Neutrophil (primary cell): ENCODE data around the gene MDM2.

Experiments used
- H3K27ac ChIP-seq: fragments of 200-600 bp; sonication (generic); 2 replicates; pipeline ENCODE4 v1.5.1; 2016; ENCODE audit warnings: mild to moderate bottlenecking, moderate library complexity
- H3K27me3 ChIP-seq: fragments of 200-600 bp; sonication (generic); 2 replicates; pipeline ENCODE4 v1.6.0; 2016; ENCODE audit warnings: mild to moderate bottlenecking
- H3K36me3 ChIP-seq: fragments of 200-600 bp; sonication (generic); 2 replicates; pipeline ENCODE4 v1.5.1; 2017
- H3K4me1 ChIP-seq, 2 experiments: fragments of 200-600 bp in 1 of 2; sonication (generic) in 1 of 2; 1 replicate in 1 of 2; 2 replicates in 1 of 2; pipeline versions ENCODE4 v1.5.1 to v1.6.1; 2013 to 2016; ENCODE audit warnings: low read depth in 1 of 2, low read length in 1 of 2, mild to moderate bottlenecking in 1 of 2, moderate library complexity in 1 of 2; ENCODE audit not compliant: control insufficient read depth in 1 of 2, insufficient read depth in 1 of 2
- H3K4me3 ChIP-seq, 2 experiments: fragments of 200-600 bp in 1 of 2; sonication (generic) in 1 of 2; 1 replicate in 1 of 2; 2 replicates in 1 of 2; pipeline ENCODE4 v1.5.1; 2013 to 2016; ENCODE audit warnings: low read depth in 1 of 2, low read length in 1 of 2, mild to moderate bottlenecking in 1 of 2, moderate library complexity in 1 of 2
- H3K9me3 ChIP-seq: fragments of 200-600 bp; sonication (generic); 2 replicates; pipeline ENCODE4 v1.5.1; 2016
- CTCF ChIP-seq: fragments of 200-600 bp; sonication (generic); IDR thresholded peaks from 2 replicates; pipeline ENCODE4 v1.5.1; 2016; ENCODE audit warnings: antibody characterized with exemption

Gene MDM2

DNA sequence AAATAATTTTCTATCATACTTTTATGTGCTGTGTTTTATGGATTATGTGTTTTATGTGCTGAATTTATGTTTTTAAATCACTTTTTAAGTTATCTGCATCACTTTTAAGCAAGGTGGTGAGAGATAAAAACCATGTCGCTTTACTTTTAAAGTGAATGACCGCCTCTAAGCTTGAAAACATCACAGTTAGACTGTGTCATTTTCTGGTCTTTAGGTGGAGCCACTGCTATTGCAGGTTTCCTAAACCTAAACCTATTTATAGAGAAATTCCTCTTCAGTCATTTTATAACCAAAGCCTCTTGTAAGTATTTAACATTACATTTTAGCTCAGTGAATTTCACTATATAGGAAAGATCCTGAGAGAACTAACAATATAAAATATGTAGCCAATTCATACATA is 21.0 kb upstream of the MDM2 start:
- H3K27me3 ChIP-seq, result no peaks in the 10 kb centered on the region
- H3K36me3 ChIP-seq, result no peaks in the 10 kb centered on the region
- H3K9me3 ChIP-seq, result no peaks in the 10 kb centered on the region
- H3K4me1 ChIP-seq, result peaks cover 50 to 56% of the 10 kb centered on the region in 2 experiments
- H3K27ac ChIP-seq, result peak overlapping the region; percentile 94
- no peak for TF ChIP-seq CTCF
- H3K4me3 ChIP-seq, result peak overlapping the region; percentile 8 to 52

DNA sequence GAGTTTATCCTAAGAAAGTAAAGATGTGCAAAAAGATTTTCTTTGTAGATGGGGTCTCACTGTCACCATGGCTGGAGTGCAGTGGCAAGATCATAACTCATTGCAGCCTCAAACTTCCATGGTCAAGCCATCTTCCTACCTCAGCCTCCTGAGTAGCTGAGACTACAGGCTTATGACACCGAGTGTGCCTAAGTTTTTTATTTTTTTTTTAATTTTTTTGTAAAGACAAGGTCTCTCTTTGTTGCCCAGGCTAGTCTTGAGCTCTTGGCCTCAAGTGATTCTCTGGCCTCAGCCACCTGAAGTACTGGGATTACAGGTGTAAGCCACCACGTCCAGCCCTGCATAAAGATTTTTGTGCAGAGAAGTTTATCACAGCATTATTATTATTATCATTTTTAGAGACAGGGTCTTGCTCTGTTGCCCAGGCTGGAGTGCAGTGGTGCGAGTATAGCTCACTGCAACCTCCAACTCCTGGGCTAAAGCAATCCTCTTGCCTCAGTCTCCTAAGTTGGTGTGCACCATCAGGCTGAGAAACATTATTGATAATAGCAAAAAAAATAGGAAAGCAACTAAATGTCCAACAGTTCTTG is 19.3 kb upstream of the MDM2 start:
- Histone ChIP-seq H3K27ac (peak overlapping the region; percentile 94), H3K9me3 (no peaks in the 10 kb centered on the region), H3K4me3 (no peak overlapping the region), H3K4me1 (peaks cover 47 to 52% of the 10 kb centered on the region in 2 experiments), H3K36me3 (no peaks in the 10 kb centered on the region), H3K27me3 (no peaks in the 10 kb centered on the region)
- no peak for TF ChIP-seq CTCF

DNA sequence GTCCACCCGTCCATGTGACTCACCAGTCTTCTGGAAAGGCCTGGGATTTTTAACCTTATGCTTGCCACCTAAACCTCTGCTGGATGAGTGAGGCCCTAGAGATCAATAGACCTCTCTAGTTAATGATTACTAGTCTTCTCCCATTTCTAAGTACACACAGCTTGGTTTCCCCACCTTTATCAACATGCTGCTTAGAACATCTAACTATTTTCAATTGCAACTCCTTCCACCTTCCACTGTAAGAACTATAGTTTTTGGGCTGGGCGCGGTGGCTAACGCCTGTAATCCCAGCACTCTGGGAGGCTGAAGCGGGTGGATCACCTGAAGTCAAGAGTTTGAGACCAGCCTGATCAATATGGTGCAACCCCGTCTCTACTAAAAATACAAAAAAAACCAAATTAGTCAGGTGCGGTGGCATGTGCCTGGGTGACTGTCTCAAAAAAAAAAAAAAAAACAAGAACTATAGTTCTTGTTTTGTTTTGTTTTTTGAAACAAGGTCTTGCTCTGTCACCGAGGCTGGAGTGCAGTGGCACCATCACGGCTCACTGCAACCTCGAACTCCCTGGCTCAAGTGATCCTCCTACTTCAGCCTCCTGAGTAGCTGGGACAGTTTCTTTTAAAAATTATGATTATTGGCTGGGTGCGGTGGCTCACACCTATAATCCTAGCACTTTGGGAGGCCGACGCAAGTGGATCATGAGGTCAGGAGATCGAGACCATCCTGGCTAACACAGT is 18.7 kb upstream of the MDM2 start:
- Histone ChIP-seq H3K36me3 (no peaks in the 10 kb centered on the region), H3K4me3 (no peak overlapping the region), H3K9me3 (no peaks in the 10 kb centered on the region), H3K4me1 (peaks cover 41 to 45% of the 10 kb centered on the region in 2 experiments), H3K27ac (peak overlapping the region; percentile 94), H3K27me3 (no peaks in the 10 kb centered on the region)
- no peak for TF ChIP-seq CTCF

GRCh38 chr12:68790081-68790951 is 17.7 kb upstream of the MDM2 start:
- H3K36me3 ChIP-seq, result no peaks in the 10 kb centered on the region

DNA sequence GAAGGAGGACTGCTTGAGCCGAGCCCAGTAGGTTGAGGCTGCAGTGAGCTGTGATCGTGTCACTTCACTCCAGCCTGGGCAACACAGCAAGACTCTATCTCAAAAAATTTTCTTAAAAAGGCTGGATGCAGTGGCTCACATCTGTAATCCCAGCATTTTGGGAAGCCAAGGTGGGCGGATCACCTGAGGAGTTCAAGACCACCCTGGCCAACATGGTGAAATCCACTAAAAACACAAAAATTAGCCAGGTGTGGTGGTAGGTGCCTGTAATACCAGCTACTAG is 17.1 kb upstream of the MDM2 start:
- H3K4me1 ChIP-seq, result peaks cover 26 to 30% of the 10 kb centered on the region in 2 experiments
- H3K27me3 ChIP-seq, result no peaks in the 10 kb centered on the region
- no peak for TF ChIP-seq CTCF
- no peaks in the 10 kb centered on the region for H3K9me3 ChIP-seq
- H3K27ac ChIP-seq, result no peak overlapping the region
- H3K36me3 ChIP-seq, result no peaks in the 10 kb centered on the region
- no peak overlapping the region for H3K4me3 ChIP-seq

More at GRCh38 chr12:68790081-68790951, 17.7 kb upstream of the MDM2 start:
- Histone ChIP-seq H3K27me3 (no peaks in the 10 kb centered on the region), H3K27ac (no peak overlapping the region), H3K9me3 (no peaks in the 10 kb centered on the region), H3K4me1 (peaks cover 32 to 35% of the 10 kb centered on the region in 2 experiments), H3K4me3 (no peak overlapping the region)
- TF ChIP-seq CTCF, result no peak
